HG03354 (cell line): Measurements from ENCODE around the gene SAA2.
"Not testable (repeated sequence)": the region's sequence is repeated elsewhere in the genome, so short reads cannot be mapped to it uniquely, and the experiment has no call there.

Experiments
- ATAC-seq: cut with Tn5 transposase; IDR thresholded peaks from one replicate; pipeline ENCODE4 v1.9.1; 2021; ENCODE audit warnings: mild to moderate bottlenecking; ENCODE audit not compliant: unreplicated experiment, poor library complexity, severe bottlenecking

The SAA2 gene

DNA sequence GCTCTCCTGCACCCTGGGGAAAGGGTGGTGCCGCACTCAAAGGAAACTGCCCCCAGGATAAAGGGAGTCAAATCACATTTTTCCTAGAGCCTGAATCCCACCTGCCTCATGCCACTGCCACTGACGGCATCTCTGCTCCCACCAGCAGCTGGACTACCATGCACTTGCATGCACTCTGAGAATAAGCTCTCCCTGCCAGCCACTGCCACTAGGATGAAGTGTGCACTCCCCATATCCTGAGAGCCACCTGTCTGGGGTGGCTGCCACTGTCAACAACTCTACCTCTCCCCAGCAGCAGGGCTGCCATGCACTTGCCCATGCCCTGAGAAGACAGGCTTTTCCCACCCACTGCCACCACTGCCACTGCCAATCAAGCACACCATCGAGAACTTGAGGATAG lies 44.2 kb downstream of the SAA2 start:
- ATAC-seq = no peak

DNA sequence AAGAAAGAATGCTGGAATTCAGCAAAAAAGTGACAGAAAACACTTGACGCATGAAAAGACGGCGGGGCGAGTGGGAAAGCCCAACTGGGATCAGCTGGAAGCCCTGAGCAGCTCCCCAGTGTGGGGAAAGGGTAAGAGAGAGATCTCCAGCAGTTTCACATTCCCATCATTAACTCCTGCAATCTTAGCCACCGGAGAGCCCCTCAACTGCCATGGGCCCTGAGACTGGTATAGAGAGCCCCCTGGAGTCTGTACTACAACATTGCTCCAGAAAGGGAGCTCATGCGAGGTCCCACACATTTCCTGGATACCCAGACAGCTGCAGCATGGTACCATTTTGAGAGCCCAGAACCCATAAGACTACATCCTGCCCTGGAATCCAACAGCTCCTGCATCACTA lies 44.7 kb downstream of the SAA2 start:
- ATAC-seq = peak; percentile 49

DNA sequence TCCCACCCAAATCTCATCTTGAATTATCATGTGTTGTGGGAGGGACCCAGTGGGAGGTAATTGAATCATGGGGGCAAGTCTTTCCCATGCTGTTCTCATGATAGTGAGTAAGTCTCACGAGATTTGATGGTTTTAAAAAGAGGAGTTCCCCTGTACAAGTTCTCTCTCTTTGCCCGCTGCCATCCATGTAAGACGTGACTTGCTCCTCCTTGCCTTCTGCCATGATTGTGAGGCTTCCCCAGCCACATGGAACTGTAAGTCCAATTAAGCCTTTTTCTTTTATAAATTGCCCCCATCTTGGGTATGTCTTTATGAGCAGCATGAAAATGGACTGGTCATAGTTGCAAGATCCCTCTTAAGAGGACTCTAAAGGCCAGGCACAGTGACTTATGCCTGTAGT lies 50.7 kb downstream of the SAA2 start:
- not testable (repeated sequence) for ATAC-seq

DNA sequence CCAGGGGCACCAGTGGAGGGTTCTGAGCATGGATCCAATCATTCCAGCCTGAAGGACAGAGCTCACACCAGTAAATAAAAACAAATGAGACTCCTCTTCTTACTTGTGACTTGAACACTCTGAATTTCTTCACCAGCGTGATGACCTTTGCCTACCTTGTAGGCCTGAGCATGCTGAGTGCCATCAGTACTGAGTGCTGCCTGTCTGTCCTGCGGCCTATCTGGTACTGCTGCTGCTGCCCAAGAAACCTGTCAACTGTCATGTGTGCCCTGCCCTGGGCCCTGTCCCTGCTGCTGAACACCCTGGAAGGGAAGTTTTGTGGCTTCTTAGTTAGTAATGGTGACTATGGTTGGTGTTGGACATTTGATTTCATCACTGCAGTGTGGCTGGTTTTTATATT lies 51.9 kb downstream of the SAA2 start:
- no peak for ATAC-seq
